GM23248 (cell line): Measurements from ENCODE around the gene EPHA3.

Source experiments
- EZH2 ChIP-seq: fragments of 200-600 bp; sonication (generic); IDR thresholded peaks from 2 replicates; pipeline ENCODE4 v1.6.1; 2018; ENCODE audit warnings: antibody characterized with exemption, mild to moderate bottlenecking; ENCODE audit not compliant: insufficient read depth, poor library complexity, severe bottlenecking
- EZH2phosphoT487 ChIP-seq: fragments of 200-600 bp; sonication (generic); IDR thresholded peaks from 2 replicates; pipeline ENCODE4 v1.6.1; 2018; ENCODE audit warnings: antibody characterized with exemption, moderate library complexity, mild to moderate bottlenecking, low read depth; ENCODE audit not compliant: insufficient read depth

DNA sequence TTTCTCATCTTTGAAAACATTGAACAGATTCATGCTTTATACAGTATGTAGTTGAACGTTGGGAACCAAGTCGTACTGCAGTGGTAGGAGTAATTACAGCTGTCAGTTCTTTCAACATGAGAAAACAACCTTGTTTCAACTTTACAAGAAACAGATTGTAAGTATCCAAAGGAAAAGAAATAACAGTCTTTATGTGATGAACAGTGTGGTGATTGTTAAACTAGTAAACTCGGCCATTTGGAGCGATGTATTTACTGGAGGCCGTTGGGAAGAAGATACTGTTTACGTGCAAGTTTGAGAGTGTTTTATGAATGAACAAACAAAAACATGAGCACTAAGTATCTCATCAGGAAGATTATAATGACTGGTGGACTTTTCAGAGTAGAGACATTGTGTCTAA, 48.4 kb downstream of the EPHA3 start:
- no peak for TF ChIP-seq EZH2
- no peak for TF ChIP-seq EZH2phosphoT487
